GM12873 (cell line): Measurements from ENCODE around the gene DUT.

Experiments used
- CTCF ChIP-seq: IDR thresholded peaks from 2 replicates; pipeline ENCODE4 v1.5.1; 2012; ENCODE audit warnings: low read depth, mild to moderate bottlenecking, moderate library complexity, low read length, control low read depth; ENCODE audit not compliant: insufficient read depth; ENCODE audit errors: missing control alignments

The DUT gene

GRCh38 chr15:48297668-48298067, 33.6 kb upstream of the DUT start:
- no peak for TF ChIP-seq CTCF

GRCh38 chr15:48298914-48299313, 32.3 kb upstream of the DUT start:
- TF ChIP-seq CTCF: no peak

- no peak for TF ChIP-seq CTCF
Observed at GRCh38 chr15:48300038-48300437, 31.2 kb upstream of the DUT start.

GRCh38 chr15:48304398-48304797, 26.8 kb upstream of the DUT start:
- no peak for TF ChIP-seq CTCF

GRCh38 chr15:48306639-48307038, 24.6 kb upstream of the DUT start:
- no peak for TF ChIP-seq CTCF

- TF ChIP-seq CTCF: no peak
Observed at GRCh38 chr15:48307586-48307985, 23.6 kb upstream of the DUT start.

- TF ChIP-seq CTCF: no peak
Observed at GRCh38 chr15:48309740-48310139, 21.5 kb upstream of the DUT start.
